CD14-positive monocyte (primary cell): ENCODE data around the gene ADAMTS17. TPM values are rescaled to one million over a fixed set of nuclear protein-coding genes. Genes with fewer than 3 reads are reported as not detected.

Source experiments
- DNase-seq, 3 donors: peaks; one replicate each; pipeline ENCODE4 v3.0.0-alpha.2; 2011 to 2022
- H2AFZ ChIP-seq: 2 replicates; pipeline ENCODE4 v1.6.0; 2012; ENCODE audit warnings: mild to moderate bottlenecking, low read depth, low read length, inconsistent platforms; ENCODE audit not compliant: insufficient read depth, poor library complexity, severe bottlenecking
- H3K27ac ChIP-seq, 2 donors: 1 replicate in 1 of 2; 2 replicates in 1 of 2; pipeline ENCODE4 v1.5.1; 2012 to 2013; ENCODE audit warnings: low read length in 2 of 2, control low read depth in 1 of 2, inconsistent platforms in 1 of 2, low read depth in 1 of 2, mild to moderate bottlenecking in 1 of 2
- H3K27me3 ChIP-seq, 2 donors: one replicate each; pipeline versions ENCODE4 v1.6.0 to v1.6.1; 2011 to 2013; ENCODE audit warnings: low read length in 2 of 2; ENCODE audit not compliant: control insufficient read depth in 2 of 2, insufficient read depth in 2 of 2
- H3K36me3 ChIP-seq, 2 donors: replicated peaks in 1 of 2; 1 replicate in 1 of 2; 2 replicates in 1 of 2; pipeline versions ENCODE4 v1.5.1 to v1.6.1; 2012 to 2013; ENCODE audit warnings: low read length in 2 of 2, control low read depth in 1 of 2, inconsistent platforms in 1 of 2, mild to moderate bottlenecking in 1 of 2; ENCODE audit not compliant: insufficient read depth in 2 of 2, control insufficient read depth in 1 of 2
- H3K4me1 ChIP-seq, 2 donors: 1 replicate in 1 of 2; 2 replicates in 1 of 2; pipeline versions ENCODE4 v1.5.1 to v1.6.1; 2012 to 2013; ENCODE audit warnings: low read length in 2 of 2, control low read depth in 1 of 2, inconsistent platforms in 1 of 2, mild to moderate bottlenecking in 1 of 2, moderate library complexity in 1 of 2; ENCODE audit not compliant: insufficient read depth in 2 of 2, control insufficient read depth in 1 of 2
- H3K4me2 ChIP-seq: replicated peaks from 2 replicates; pipeline ENCODE3; 2012; ENCODE audit warnings: low read length, moderate library complexity, mild to moderate bottlenecking; ENCODE audit not compliant: poor library complexity, severe bottlenecking; ENCODE audit errors: extremely low read depth
- H3K4me3 ChIP-seq, 3 experiments: fragments of 200-600 bp in 1 of 3; sonication (generic) in 1 of 3; replicated peaks in 1 of 3; 1 replicate in 2 of 3; 2 replicates in 1 of 3; pipeline ENCODE4 v1.5.1; 2011 to 2013; ENCODE audit warnings: low read length in 3 of 3, mild to moderate bottlenecking in 3 of 3, control low read depth in 2 of 3, low read depth in 2 of 3, inconsistent platforms in 1 of 3, moderate library complexity in 1 of 3
- H3K79me2 ChIP-seq: 2 replicates; pipeline ENCODE4 v1.6.0; 2012; ENCODE audit warnings: mild to moderate bottlenecking, control low read depth, inconsistent platforms, low read length, moderate library complexity; ENCODE audit not compliant: insufficient read depth
- H3K9ac ChIP-seq: 2 replicates; pipeline ENCODE4 v1.6.0; 2017; ENCODE audit warnings: low read length, mild to moderate bottlenecking; ENCODE audit not compliant: insufficient read depth, poor library complexity, severe bottlenecking
- H3K9me3 ChIP-seq, 2 donors: replicated peaks in 1 of 2; 1 replicate in 1 of 2; 2 replicates in 1 of 2; pipeline versions ENCODE4 v1.5.1 to v1.6.1; 2012 to 2013; ENCODE audit warnings: low read length in 2 of 2, control low read depth in 1 of 2; ENCODE audit not compliant: control insufficient read depth in 1 of 2, insufficient read depth in 1 of 2
- H4K20me1 ChIP-seq: 2 replicates; pipeline ENCODE4 v1.6.0; 2012; ENCODE audit warnings: mild to moderate bottlenecking, low read length, control low read depth, moderate library complexity; ENCODE audit not compliant: insufficient read depth
- H3K27ac Mint-ChIP-seq, 7 donors: one replicate each; pipeline ENCODE4 v1.8.0; 2020; ENCODE audit warnings: mild to moderate bottlenecking in 7 of 7, mixed read lengths in 7 of 7, moderate library complexity in 6 of 7, inconsistent platforms in 2 of 7
- H3K27me3 Mint-ChIP-seq, 3 donors: one replicate each; pipeline ENCODE4 v1.8.0; 2021 to 2022; ENCODE audit warnings: low read depth in 3 of 3, mild to moderate bottlenecking in 3 of 3, mixed read lengths in 3 of 3, moderate library complexity in 3 of 3, inconsistent platforms in 1 of 3
- H3K36me3 Mint-ChIP-seq, 2 donors: one replicate each; pipeline ENCODE4 v1.8.0; 2020; ENCODE audit warnings: mixed read lengths in 2 of 2, inconsistent platforms in 1 of 2, mild to moderate bottlenecking in 1 of 2
- H3K4me1 Mint-ChIP-seq: one replicate; pipeline ENCODE4 v1.8.0; 2020; ENCODE audit warnings: mild to moderate bottlenecking, mixed read lengths
- H3K4me3 Mint-ChIP-seq, 2 donors: one replicate each; pipeline ENCODE4 v1.8.0; 2020; ENCODE audit warnings: mild to moderate bottlenecking in 2 of 2, mixed read lengths in 2 of 2, moderate library complexity in 1 of 2
- H3K9me3 Mint-ChIP-seq, 7 donors: one replicate each; pipeline ENCODE4 v1.8.0; 2020 to 2022; ENCODE audit warnings: mixed read lengths in 7 of 7, mild to moderate bottlenecking in 6 of 7, moderate library complexity in 6 of 7, inconsistent platforms in 2 of 7
- WGBS: methylation state at CpG from one replicate; pipeline ENCODE4 v1.1.5; 2013; ENCODE audit warnings: missing lambda C conversion rate; ENCODE audit not compliant: insufficient coverage; 5-methylcytosine and 5-hydroxymethylcytosine counted together
- intact Hi-C, 2 donors: fragments of 100-400 bp; cut with micrococcal nuclease; formaldehyde crosslinking; loops; one replicate each; pipeline versions ENCODE4 v1.15.0 to v1.15.1; 2023
- polyA plus RNA-seq, 3 donors: library from polyadenylated mRNA; depleted of rRNA in 1 of 3; unstranded in 2 of 3; stranded (reverse) in 1 of 3; fragments of 300-500 nt in 2 of 3; fragments of >200 nt in 1 of 3; fragmentation: Illumina TruSeq in 2 of 3; gene quantifications; 1 replicate in 2 of 3; 2 replicates in 1 of 3; pipeline ENCODE4 v1.2.3, GENCODE V29; 2012 to 2021
- TF ChIP-seq, protein P1 (sequence below): fragments of 200-600 bp; IDR thresholded peaks from one replicate; pipeline ENCODE4 v1.8.0; 2022; ENCODE audit warnings: antibody characterized with exemption, mild to moderate bottlenecking

Gene ADAMTS17
- polyA plus RNA-seq, 3 donors, result 0.03 to 0.25 TPM; not detected in 1

- H3K4me1 ChIP-seq, result no peaks in the 10 kb centered on the region
- TF ChIP-seq, protein P1, sequence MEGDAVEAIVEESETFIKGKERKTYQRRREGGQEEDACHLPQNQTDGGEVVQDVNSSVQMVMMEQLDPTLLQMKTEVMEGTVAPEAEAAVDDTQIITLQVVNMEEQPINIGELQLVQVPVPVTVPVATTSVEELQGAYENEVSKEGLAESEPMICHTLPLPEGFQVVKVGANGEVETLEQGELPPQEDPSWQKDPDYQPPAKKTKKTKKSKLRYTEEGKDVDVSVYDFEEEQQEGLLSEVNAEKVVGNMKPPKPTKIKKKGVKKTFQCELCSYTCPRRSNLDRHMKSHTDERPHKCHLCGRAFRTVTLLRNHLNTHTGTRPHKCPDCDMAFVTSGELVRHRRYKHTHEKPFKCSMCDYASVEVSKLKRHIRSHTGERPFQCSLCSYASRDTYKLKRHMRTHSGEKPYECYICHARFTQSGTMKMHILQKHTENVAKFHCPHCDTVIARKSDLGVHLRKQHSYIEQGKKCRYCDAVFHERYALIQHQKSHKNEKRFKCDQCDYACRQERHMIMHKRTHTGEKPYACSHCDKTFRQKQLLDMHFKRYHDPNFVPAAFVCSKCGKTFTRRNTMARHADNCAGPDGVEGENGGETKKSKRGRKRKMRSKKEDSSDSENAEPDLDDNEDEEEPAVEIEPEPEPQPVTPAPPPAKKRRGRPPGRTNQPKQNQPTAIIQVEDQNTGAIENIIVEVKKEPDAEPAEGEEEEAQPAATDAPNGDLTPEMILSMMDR, result no peak
- H3K36me3 Mint-ChIP-seq, result no peaks in the 10 kb centered on the region
- H3K9me3 ChIP-seq, result peaks cover 36 to 50% of the 10 kb centered on the region in 2 donors
- H3K9ac ChIP-seq, result no peak overlapping the region
- intact Hi-C loops, result no loop called here
- DNase-seq, result no peak
- no peaks in the 10 kb centered on the region for H3K27me3 ChIP-seq
- H3K4me2 ChIP-seq, result no peak overlapping the region
- peaks cover 0 to 2% (median 2%) of the 10 kb centered on the region in 3 donors for H3K27me3 Mint-ChIP-seq
- H2AFZ ChIP-seq, result no peak overlapping the region
- no peaks in the 10 kb centered on the region for H3K79me2 ChIP-seq
- no peaks in the 10 kb centered on the region for H3K4me1 Mint-ChIP-seq
- peaks cover 3 to 32% (median 13%) of the 10 kb centered on the region in 7 donors for H3K9me3 Mint-ChIP-seq
- H3K4me3 ChIP-seq, result no peak overlapping the region
- H3K4me3 Mint-ChIP-seq, result no peak overlapping the region
- no peak overlapping the region for H3K27ac ChIP-seq
- H4K20me1 ChIP-seq, result no peaks in the 10 kb centered on the region
- WGBS, result 95% methylated on average over 7 of the region's 11 CpGs
- peak overlapping the region in 1 of 7 donors; percentile 38 for H3K27ac Mint-ChIP-seq
- H3K36me3 ChIP-seq, result no peaks in the 10 kb centered on the region
These were observed 173.0 kb downstream of the ADAMTS17 start for GRCh38 chr15:100168787-100169186.

DNA sequence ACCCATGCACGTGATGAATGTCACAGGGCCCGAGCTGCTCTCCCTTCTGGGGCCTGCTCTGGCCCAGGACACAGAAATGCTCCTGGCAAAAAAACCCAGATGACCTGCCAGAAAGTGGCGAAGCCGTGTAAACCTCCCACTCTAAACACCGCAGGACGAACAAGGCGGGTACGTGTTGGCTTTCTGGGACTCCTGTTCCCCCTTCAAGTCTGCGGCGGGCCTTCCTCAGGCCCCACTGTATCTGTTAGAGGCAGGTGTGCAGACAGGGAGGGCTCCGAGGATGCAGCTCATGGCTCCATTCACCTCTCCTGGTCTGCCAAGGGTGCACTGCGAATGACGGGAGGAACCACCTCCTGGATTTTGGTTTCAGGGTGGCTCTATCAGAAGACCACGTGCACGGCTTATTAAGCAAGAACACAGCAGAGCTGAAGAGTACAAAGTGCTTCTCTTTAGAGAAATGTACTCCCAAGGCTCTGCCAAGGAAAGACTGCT, 173.8 kb downstream of the ADAMTS17 start:
- Histone ChIP-seq H3K9ac (no peak overlapping the region), H3K27ac (no peak overlapping the region), H4K20me1 (no peaks in the 10 kb centered on the region), H3K27me3 (no peaks in the 10 kb centered on the region), H3K4me1 (no peaks in the 10 kb centered on the region), H3K36me3 (no peaks in the 10 kb centered on the region), H3K79me2 (no peaks in the 10 kb centered on the region), H3K4me3 (no peak overlapping the region), H2AFZ (no peak overlapping the region), H3K9me3 (peaks cover 29 to 41% of the 10 kb centered on the region in 2 donors), H3K4me2 (no peak overlapping the region)
- no peak overlapping the region for H3K27ac Mint-ChIP-seq
- 92% methylated on average over 9 of the region's 15 CpGs for WGBS
- TF ChIP-seq, protein P1, result no peak
- H3K36me3 Mint-ChIP-seq, result no peaks in the 10 kb centered on the region
- peaks cover 0 to 3% (median 2%) of the 10 kb centered on the region in 3 donors for H3K27me3 Mint-ChIP-seq
- no peak for DNase-seq
- no peak overlapping the region for H3K4me3 Mint-ChIP-seq
- peaks cover 3 to 32% (median 13%) of the 10 kb centered on the region in 7 donors for H3K9me3 Mint-ChIP-seq
- H3K4me1 Mint-ChIP-seq, result no peaks in the 10 kb centered on the region
- intact Hi-C loops, result no loop called here
